ENCODE measurements around the gene RIC3.

The RIC3 gene

GRCh38 chr11:8086001-8086479, 82.8 kb downstream of the RIC3 start:
- no peak for DNase-seq

- no peak for DNase-seq
Measured at GRCh38 chr11:8085011-8085645, 83.7 kb downstream of the RIC3 start.

- no peak for DNase-seq
Measured at GRCh38 chr11:8084352-8084751, 84.5 kb downstream of the RIC3 start.

- no peak for DNase-seq
Measured at GRCh38 chr11:8083871-8084281, 84.9 kb downstream of the RIC3 start.

GRCh38 chr11:8083088-8083395, 85.8 kb downstream of the RIC3 start:
- no peak for DNase-seq

- DNase-seq = no peak
Measured at GRCh38 chr11:8082391-8083087, 86.3 kb downstream of the RIC3 start.

GRCh38 chr11:8081591-8082250, 87.1 kb downstream of the RIC3 start:
- no peak for DNase-seq

- DNase-seq = no peak
Measured at GRCh38 chr11:8080674-8081590, 87.9 kb downstream of the RIC3 start, which contains the start of gene TUB. Gene TUB (plus strand): TSS chr11:8081211. CDS start chr11:8081511, 300 bp downstream.

- DNase-seq = no peak
Measured at GRCh38 chr11:8080069-8080670, 88.7 kb downstream of the RIC3 start.

GRCh38 chr11:8079111-8079675, 89.6 kb downstream of the RIC3 start:
- DNase-seq = no peak

- DNase-seq = no peak
Measured at GRCh38 chr11:8075119-8075726, 93.6 kb downstream of the RIC3 start.

GRCh38 chr11:8071616-8072581, 96.9 kb downstream of the RIC3 start:
- no peak for DNase-seq

- DNase-seq = no peak
Measured at GRCh38 chr11:8070417-8071115, 98.3 kb downstream of the RIC3 start.

- no peak for DNase-seq
Measured at GRCh38 chr11:8069771-8070170, 99.1 kb downstream of the RIC3 start.

GRCh38 chr11:8068605-8069221, 100.1 kb downstream of the RIC3 start:
- DNase-seq = no peak

GRCh38 chr11:8067929-8068575, 100.8 kb downstream of the RIC3 start:
- DNase-seq = no peak

- no peak for DNase-seq
Measured at GRCh38 chr11:8067567-8067928, 101.3 kb downstream of the RIC3 start.

GRCh38 chr11:8066911-8067455, 101.8 kb downstream of the RIC3 start:
- no peak for DNase-seq

All from bone marrow (tissue), 2 donors.